GM23338 (cell line): ENCODE data around the gene CUX1. TPM values are rescaled to one million over a fixed set of nuclear protein-coding genes. Genes with fewer than 3 reads are reported as not detected.
"Not testable (repeated sequence)": the region's sequence is repeated elsewhere in the genome, so short reads cannot be mapped to it uniquely, and the experiment has no call there.

ENCODE experiments used
- ATAC-seq: fragments of 200-7000 bp; cut with Tn5 transposase; 3 replicates; pipeline ENCODE4 v1.9.1; 2020
- DNase-seq: peaks from one replicate; pipeline ENCODE4 v3.0.0-alpha.2; 2015; ENCODE audit warnings: low spot score
- H2AFZ ChIP-seq: fragments of 200-600 bp; sonication (generic); 2 replicates; pipeline ENCODE4 v1.8.0; 2016; ENCODE audit warnings: antibody characterized with exemption, mild to moderate bottlenecking, moderate library complexity
- H3F3A ChIP-seq: fragments of 200-600 bp; sonication (generic); replicated peaks from 2 replicates; pipeline ENCODE4 v1.8.0; 2017; ENCODE audit warnings: antibody characterized with exemption, mixed run types, low read depth
- H3K27ac ChIP-seq: fragments of 200-600 bp; sonication (generic); 2 replicates; pipeline ENCODE4 v1.6.1; 2016; ENCODE audit warnings: low read depth
- H3K27me3 ChIP-seq: fragments of 200-600 bp; sonication (generic); 2 replicates; pipeline ENCODE4 v1.8.0; 2016; ENCODE audit warnings: mild to moderate bottlenecking, mixed run types, moderate library complexity; ENCODE audit not compliant: insufficient read depth
- H3K36me3 ChIP-seq: fragments of 200-600 bp; sonication (generic); 2 replicates; pipeline ENCODE4 v1.8.0; 2016; ENCODE audit warnings: mild to moderate bottlenecking; ENCODE audit not compliant: insufficient read depth
- H3K4me1 ChIP-seq: fragments of 200-600 bp; sonication (generic); 2 replicates; pipeline ENCODE4 v1.8.0; 2016; ENCODE audit warnings: mild to moderate bottlenecking, moderate library complexity; ENCODE audit not compliant: insufficient read depth
- H3K4me2 ChIP-seq: fragments of 200-600 bp; sonication (generic); 2 replicates; pipeline ENCODE4 v1.7.1; 2017; ENCODE audit warnings: mixed run types
- H3K4me3 ChIP-seq: fragments of 200-600 bp; sonication (generic); 2 replicates; pipeline ENCODE4 v1.6.1; 2016; ENCODE audit warnings: mixed run types
- H3K79me2 ChIP-seq: fragments of 200-600 bp; sonication (generic); replicated peaks from 2 replicates; pipeline ENCODE4 v1.8.0; 2017; ENCODE audit warnings: mild to moderate bottlenecking; ENCODE audit not compliant: insufficient read depth
- H3K9me2 ChIP-seq: fragments of 200-600 bp; sonication (generic); 2 replicates; pipeline ENCODE4 v1.8.0; 2017; ENCODE audit not compliant: insufficient read depth
- H4K20me1 ChIP-seq: fragments of 200-600 bp; sonication (generic); replicated peaks from 2 replicates; pipeline ENCODE4 v1.8.0; 2017; ENCODE audit warnings: mild to moderate bottlenecking; ENCODE audit not compliant: insufficient read depth
- H3K27ac Mint-ChIP-seq: 2 replicates; pipeline ENCODE4 v1.8.0; 2020; ENCODE audit warnings: inconsistent platforms, mild to moderate bottlenecking, moderate library complexity, mixed read lengths
- H3K27me3 Mint-ChIP-seq: 3 replicates; pipeline ENCODE4 v1.8.0; 2022; ENCODE audit warnings: low read depth, mild to moderate bottlenecking, moderate library complexity, mixed read lengths, inconsistent platforms; ENCODE audit not compliant: insufficient read depth, poor library complexity
- H3K36me3 Mint-ChIP-seq: 3 replicates; pipeline ENCODE4 v1.8.0; 2021; ENCODE audit warnings: low read depth, mild to moderate bottlenecking, inconsistent platforms, moderate library complexity, mixed read lengths
- H3K4me1 Mint-ChIP-seq: 3 replicates; pipeline ENCODE4 v1.8.0; 2020; ENCODE audit warnings: mild to moderate bottlenecking, inconsistent platforms, mixed read lengths
- H3K4me3 Mint-ChIP-seq: 3 replicates; pipeline ENCODE4 v1.8.0; 2021; ENCODE audit warnings: moderate library complexity, mild to moderate bottlenecking, inconsistent platforms, mixed read lengths
- H3K9me3 Mint-ChIP-seq: 3 replicates; pipeline ENCODE4 v1.8.0; 2020; ENCODE audit warnings: moderate library complexity, mild to moderate bottlenecking, inconsistent platforms, mixed read lengths
- NANOG ChIP-seq: IDR thresholded peaks from 2 replicates; pipeline ENCODE4 v1.6.1; 2016; ENCODE audit warnings: antibody characterized with exemption, borderline replicate concordance
- POLR2AphosphoS5 ChIP-seq: IDR thresholded peaks from 2 replicates; pipeline ENCODE4 v1.6.1; 2016; ENCODE audit warnings: antibody characterized with exemption, low read depth
- ZNF114 ChIP-seq: fragments of 250-450 bp; sonication (Bioruptor Pico); IDR thresholded peaks from 2 replicates; pipeline ENCODE4 v1.5.0; 2020; ENCODE audit warnings: mild to moderate bottlenecking, moderate library complexity
- polyA plus RNA-seq: library from polyadenylated mRNA; unstranded; fragments of >200 nt; fragmentation: Nextera tagmentation; extraction: Ambion mirVana; gene quantifications from 2 replicates; pipeline ENCODE4 v1.2.1, GENCODE V29; 2016
- total RNA-seq: library from RNA; depleted of rRNA; stranded (reverse); fragments of >200 nt; shearing (Covaris generic); gene quantifications from 2 replicates; pipeline ENCODE4 v1.2.3, GENCODE V29; 2014
- TF ChIP-seq, protein P1 (sequence below): fragments of 250-450 bp; sonication (Bioruptor Pico); IDR thresholded peaks from 2 replicates; pipeline ENCODE4 v1.5.0; 2020; ENCODE audit warnings: mild to moderate bottlenecking, moderate library complexity
- TF ChIP-seq, protein P2 (sequence below), 2 experiments: fragments of 200-600 bp in 1 of 2; sonication (generic) in 1 of 2; conservative IDR thresholded peaks; 2 replicates each; pipeline versions ENCODE4 v1.5.1 to v1.6.1; 2016 to 2017; ENCODE audit warnings: antibody characterized with exemption in 2 of 2, low read depth in 2 of 2, mild to moderate bottlenecking in 2 of 2, moderate library complexity in 1 of 2

The CUX1 gene
- total and polyA plus RNA-seq, 2 experiments from 2014 or later, result 49.9 to 64.0 TPM

DNA sequence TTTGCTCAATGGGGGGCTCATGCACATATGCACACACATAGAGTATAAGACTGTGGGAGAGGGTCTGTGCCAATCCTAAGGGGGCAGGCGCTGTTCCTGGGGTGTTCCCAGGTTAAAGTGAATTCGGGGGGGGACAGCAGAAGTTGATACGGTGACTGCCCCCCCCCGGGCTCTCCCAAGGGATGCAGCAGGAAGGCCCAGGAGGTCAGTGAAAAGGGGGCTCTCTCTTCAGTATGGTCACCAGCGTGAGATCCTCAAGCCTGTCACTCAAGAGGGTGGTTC lies 506.4 kb downstream of the CUX1 start:
- Histone ChIP-seq H3K9me2 (no peaks in the 10 kb centered on the region), H4K20me1 (no peaks in the 10 kb centered on the region), H2AFZ (no peak overlapping the region), H3K27me3 (no peaks in the 10 kb centered on the region), H3K4me3 (no peak overlapping the region), H3K4me2 (no peak overlapping the region), H3K36me3 (no peaks in the 10 kb centered on the region), H3K27ac (no peak overlapping the region), H3K79me2 (no peaks in the 10 kb centered on the region), H3K4me1 (peaks cover 3% of the 10 kb centered on the region; the same call in 1 of the 2 replicates), H3F3A (0 out of 2 replicates have a peak, but pooled peaks cover 3% of the 10 kb centered on the region)
- H3K9me3 Mint-ChIP-seq, result no peaks in the 10 kb centered on the region
- H3K27me3 Mint-ChIP-seq, result peaks cover 23% of the 10 kb centered on the region
- DNase-seq (no peak), ATAC-seq (no peak)
- peaks cover 11% of the 10 kb centered on the region for H3K4me1 Mint-ChIP-seq
- H3K4me3 Mint-ChIP-seq, result no peak overlapping the region
- TF ChIP-seq POLR2AphosphoS5 (no peak), ZNF114 (CRISPR knock-in tag) (no peak), NANOG (no peak)
- TF ChIP-seq, protein P1, sequence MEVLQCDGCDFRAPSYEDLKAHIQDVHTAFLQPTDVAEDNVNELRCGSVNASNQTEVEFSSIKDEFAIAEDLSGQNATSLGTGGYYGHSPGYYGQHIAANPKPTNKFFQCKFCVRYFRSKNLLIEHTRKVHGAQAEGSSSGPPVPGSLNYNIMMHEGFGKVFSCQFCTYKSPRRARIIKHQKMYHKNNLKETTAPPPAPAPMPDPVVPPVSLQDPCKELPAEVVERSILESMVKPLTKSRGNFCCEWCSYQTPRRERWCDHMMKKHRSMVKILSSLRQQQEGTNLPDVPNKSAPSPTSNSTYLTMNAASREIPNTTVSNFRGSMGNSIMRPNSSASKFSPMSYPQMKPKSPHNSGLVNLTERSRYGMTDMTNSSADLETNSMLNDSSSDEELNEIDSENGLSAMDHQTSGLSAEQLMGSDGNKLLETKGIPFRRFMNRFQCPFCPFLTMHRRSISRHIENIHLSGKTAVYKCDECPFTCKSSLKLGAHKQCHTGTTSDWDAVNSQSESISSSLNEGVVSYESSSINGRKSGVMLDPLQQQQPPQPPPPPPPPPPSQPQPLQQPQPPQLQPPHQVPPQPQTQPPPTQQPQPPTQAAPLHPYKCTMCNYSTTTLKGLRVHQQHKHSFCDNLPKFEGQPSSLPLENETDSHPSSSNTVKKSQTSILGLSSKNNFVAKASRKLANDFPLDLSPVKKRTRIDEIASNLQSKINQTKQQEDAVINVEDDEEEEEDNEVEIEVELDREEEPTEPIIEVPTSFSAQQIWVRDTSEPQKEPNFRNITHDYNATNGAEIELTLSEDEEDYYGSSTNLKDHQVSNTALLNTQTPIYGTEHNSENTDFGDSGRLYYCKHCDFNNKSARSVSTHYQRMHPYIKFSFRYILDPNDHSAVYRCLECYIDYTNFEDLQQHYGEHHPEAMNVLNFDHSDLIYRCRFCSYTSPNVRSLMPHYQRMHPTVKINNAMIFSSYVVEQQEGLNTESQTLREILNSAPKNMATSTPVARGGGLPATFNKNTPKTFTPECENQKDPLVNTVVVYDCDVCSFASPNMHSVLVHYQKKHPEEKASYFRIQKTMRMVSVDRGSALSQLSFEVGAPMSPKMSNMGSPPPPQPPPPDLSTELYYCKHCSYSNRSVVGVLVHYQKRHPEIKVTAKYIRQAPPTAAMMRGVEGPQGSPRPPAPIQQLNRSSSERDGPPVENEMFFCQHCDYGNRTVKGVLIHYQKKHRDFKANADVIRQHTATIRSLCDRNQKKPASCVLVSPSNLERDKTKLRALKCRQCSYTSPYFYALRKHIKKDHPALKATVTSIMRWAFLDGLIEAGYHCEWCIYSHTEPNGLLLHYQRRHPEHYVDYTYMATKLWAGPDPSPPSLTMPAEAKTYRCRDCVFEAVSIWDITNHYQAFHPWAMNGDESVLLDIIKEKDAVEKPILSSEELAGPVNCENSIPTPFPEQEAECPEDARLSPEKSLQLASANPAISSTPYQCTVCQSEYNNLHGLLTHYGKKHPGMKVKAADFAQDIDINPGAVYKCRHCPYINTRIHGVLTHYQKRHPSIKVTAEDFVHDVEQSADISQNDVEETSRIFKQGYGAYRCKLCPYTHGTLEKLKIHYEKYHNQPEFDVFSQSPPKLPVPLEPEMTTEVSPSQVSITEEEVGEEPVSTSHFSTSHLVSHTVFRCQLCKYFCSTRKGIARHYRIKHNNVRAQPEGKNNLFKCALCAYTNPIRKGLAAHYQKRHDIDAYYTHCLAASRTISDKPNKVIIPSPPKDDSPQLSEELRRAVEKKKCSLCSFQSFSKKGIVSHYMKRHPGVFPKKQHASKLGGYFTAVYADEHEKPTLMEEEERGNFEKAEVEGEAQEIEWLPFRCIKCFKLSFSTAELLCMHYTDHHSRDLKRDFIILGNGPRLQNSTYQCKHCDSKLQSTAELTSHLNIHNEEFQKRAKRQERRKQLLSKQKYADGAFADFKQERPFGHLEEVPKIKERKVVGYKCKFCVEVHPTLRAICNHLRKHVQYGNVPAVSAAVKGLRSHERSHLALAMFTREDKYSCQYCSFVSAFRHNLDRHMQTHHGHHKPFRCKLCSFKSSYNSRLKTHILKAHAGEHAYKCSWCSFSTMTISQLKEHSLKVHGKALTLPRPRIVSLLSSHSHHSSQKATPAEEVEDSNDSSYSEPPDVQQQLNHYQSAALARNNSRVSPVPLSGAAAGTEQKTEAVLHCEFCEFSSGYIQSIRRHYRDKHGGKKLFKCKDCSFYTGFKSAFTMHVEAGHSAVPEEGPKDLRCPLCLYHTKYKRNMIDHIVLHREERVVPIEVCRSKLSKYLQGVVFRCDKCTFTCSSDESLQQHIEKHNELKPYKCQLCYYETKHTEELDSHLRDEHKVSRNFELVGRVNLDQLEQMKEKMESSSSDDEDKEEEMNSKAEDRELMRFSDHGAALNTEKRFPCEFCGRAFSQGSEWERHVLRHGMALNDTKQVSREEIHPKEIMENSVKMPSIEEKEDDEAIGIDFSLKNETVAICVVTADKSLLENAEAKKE (CRISPR knock-in tag), result no peak
- TF ChIP-seq, protein P2, sequence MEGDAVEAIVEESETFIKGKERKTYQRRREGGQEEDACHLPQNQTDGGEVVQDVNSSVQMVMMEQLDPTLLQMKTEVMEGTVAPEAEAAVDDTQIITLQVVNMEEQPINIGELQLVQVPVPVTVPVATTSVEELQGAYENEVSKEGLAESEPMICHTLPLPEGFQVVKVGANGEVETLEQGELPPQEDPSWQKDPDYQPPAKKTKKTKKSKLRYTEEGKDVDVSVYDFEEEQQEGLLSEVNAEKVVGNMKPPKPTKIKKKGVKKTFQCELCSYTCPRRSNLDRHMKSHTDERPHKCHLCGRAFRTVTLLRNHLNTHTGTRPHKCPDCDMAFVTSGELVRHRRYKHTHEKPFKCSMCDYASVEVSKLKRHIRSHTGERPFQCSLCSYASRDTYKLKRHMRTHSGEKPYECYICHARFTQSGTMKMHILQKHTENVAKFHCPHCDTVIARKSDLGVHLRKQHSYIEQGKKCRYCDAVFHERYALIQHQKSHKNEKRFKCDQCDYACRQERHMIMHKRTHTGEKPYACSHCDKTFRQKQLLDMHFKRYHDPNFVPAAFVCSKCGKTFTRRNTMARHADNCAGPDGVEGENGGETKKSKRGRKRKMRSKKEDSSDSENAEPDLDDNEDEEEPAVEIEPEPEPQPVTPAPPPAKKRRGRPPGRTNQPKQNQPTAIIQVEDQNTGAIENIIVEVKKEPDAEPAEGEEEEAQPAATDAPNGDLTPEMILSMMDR (conservative IDR thresholded peaks at IDR 0.05; ENCODE audit: low read depth in 2 of 2), result no peak
- no peak overlapping the region for H3K27ac Mint-ChIP-seq
- H3K36me3 Mint-ChIP-seq, result no peaks in the 10 kb centered on the region; the same call in 2 of the 3 replicates

DNA sequence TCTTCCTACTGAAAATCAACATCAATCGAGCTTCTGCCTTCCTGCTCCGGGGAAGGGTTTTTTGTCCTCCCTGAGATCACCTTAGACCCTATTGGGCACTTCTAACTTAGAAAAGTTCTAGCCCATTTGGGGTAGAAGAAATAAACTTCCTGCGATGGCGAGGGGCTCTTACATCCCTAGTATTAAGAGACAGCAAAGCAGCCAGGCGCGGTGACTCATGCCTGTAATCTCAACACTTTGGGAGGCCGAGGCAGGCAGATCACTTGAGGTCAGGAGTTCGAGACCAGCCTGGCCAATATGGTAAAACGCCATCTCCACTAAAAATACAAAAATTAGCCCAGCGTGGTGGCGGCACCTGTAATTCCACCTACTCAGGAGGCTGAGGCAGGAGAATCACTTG lies 507.7 kb downstream of the CUX1 start:
- not testable (repeated sequence) for H3K4me2 ChIP-seq, H3K36me3 ChIP-seq, H4K20me1 ChIP-seq, H3K27me3 ChIP-seq, H3K9me2 ChIP-seq, H3K27ac ChIP-seq, H3K36me3 Mint-ChIP-seq, H3K4me1 ChIP-seq, ATAC-seq, H3K79me2 ChIP-seq, H3K4me3 ChIP-seq, H3K4me3 Mint-ChIP-seq, H3F3A ChIP-seq, H3K9me3 Mint-ChIP-seq, DNase-seq, H2AFZ ChIP-seq, H3K27ac Mint-ChIP-seq
- H3K27me3 Mint-ChIP-seq, result peaks cover 23% of the 10 kb centered on the region
- peaks cover 11% of the 10 kb centered on the region for H3K4me1 Mint-ChIP-seq
